AG04449 (cell line): ENCODE measurements around the gene TMEM259.

Experiments used
- CTCF ChIA-PET: fragments of 350-600 bp; formaldehyde crosslinking; extraction: SDS; loops from one replicate; lab custom pipeline; 2021; ENCODE audit warnings: antibody characterized with exemption; lab: Yijun Ruan, JAX
- POLR2A ChIA-PET: fragments of 400-600, 350-600 bp; formaldehyde crosslinking; extraction: SDS; loops from one replicate; lab custom pipeline; 2020; ENCODE audit warnings: antibody characterized with exemption, inconsistent platforms; lab: Yijun Ruan, JAX
- DNase-seq: peaks from one replicate; pipeline ENCODE4 v3.0.0-alpha.2; 2010; ENCODE audit warnings: low read depth, low spot score
- H3K4me3 ChIP-seq: 2 replicates; pipeline ENCODE4 v1.5.1; 2011; ENCODE audit warnings: low read depth, mild to moderate bottlenecking, control low read depth, low read length
- CTCF ChIP-seq: IDR thresholded peaks from one replicate; pipeline ENCODE4 v1.5.1; 2011; ENCODE audit warnings: mild to moderate bottlenecking, moderate library complexity, low read length, control low read depth, inconsistent platforms; ENCODE audit not compliant: insufficient read depth; ENCODE audit errors: missing control alignments

TMEM259 gene

DNA sequence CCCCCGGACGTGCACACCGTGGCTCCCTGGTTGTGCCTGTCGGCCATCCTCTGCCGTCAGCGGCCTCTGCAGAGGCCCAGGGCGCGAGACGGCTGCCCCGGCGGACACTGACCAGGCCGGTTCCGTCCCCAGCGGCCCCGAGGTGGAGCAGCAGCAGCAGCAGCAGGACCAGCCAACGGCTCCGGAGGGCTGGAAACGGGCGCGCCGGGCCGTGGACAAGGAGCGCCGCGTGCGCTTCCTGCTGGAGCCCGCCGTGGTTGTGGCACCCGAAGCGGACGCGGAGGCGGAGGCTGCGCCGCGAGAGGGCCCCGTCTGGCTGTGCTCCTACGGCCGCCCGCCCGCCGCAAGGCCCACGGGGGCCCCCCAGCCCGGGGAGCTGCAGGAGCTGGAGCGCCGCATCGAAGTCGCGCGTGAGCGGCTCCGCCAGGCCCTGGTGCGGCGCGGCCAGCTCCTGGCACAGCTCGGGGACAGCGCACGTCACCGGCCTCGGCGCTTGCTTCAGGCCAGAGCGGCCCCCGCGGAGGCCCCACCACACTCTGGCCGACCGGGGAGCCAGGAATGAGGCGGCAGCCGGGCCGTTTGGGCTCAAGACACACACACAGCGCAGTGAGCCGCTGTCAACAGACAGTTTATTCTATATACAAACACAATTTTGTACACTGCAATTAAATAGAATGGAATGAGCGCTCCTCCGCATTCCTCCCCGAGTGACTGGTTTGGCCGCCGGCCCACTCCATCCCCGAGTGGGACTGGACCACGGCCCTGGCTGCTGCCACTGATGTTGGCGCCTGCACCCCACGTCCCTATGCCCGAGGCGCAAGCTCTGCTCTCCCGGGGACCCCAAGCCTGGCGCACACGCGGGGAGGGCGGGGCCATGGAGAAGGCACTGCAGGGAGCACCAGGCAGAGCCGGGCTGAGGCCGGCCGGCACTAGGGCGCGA is 11.6 kb downstream of the TMEM259 start:
- DNase-seq: no peak
- H3K4me3 ChIP-seq: no peak overlapping the region
- CTCF ChIA-PET: interaction anchor here (1.5 kb wide), 1 partner anchor 11 kb away, joined by 3 read pairs; no protein-coding TSS in a partner anchor
- no peak for TF ChIP-seq CTCF
- POLR2A ChIA-PET: interaction anchor here (0.8 to 1.2 kb wide), 2 partner anchors 12 to 254 kb away, joined by 3 to 4 read pairs; partner anchors contain the start of genes RNU6-2 and TMEM259

- no peak overlapping the region for H3K4me3 ChIP-seq
- ChIA-PET POLR2A (no interaction called here), CTCF (interaction anchor here (1.2 kb wide), 1 partner anchor 84 kb away, joined by 5 read pairs; no protein-coding TSS in a partner anchor)
- no peak for TF ChIP-seq CTCF
- no peak for DNase-seq
Measured at GRCh38 chr19:1008268-1009040, 12.5 kb downstream of the TMEM259 start.

- no peak for DNase-seq
- ChIA-PET POLR2A (no interaction called here), CTCF (interaction anchor here (1.0 to 1.2 kb wide), 2 partner anchors 9 to 83 kb away, joined by 3 to 5 read pairs; no protein-coding TSS in a partner anchor)
- no peak overlapping the region for H3K4me3 ChIP-seq
- no peak for TF ChIP-seq CTCF
Measured at GRCh38 chr19:1007399-1008251, 13.3 kb downstream of the TMEM259 start.

- no peak overlapping the region for H3K4me3 ChIP-seq
- no peak for DNase-seq
- ChIA-PET CTCF (interaction anchor here (1.0 to 2.3 kb wide), 3 partner anchors 8 to 82 kb away, joined by 3 to 8 read pairs (median 5); no protein-coding TSS in a partner anchor), POLR2A (no interaction called here)
- TF ChIP-seq CTCF: no peak
Measured at GRCh38 chr19:1006711-1007398, 14.1 kb downstream of the TMEM259 start.
